B cell (primary cell): Measurements from ENCODE around the gene DKK2. TPM values are rescaled to one million over a fixed set of nuclear protein-coding genes. Genes with fewer than 3 reads are reported as not detected.

Experiments
- ATAC-seq: fragments of 200-7000 bp; cut with Tn5 transposase; one replicate; pipeline ENCODE4 v1.10.0; 2021; ENCODE audit warnings: low read depth, mild to moderate bottlenecking, moderate number of reproducible peaks, moderate library complexity
- CTCF ChIA-PET: fragments of 350-600 bp; sonication (Branson Sonifier 250); formaldehyde crosslinking; loops from one replicate; lab custom pipeline; 2021; ENCODE audit warnings: antibody characterized with exemption, inconsistent platforms; lab: Charles Lee
- POLR2A ChIA-PET: fragments of 350-600 bp; sonication (Branson Sonifier 250); formaldehyde crosslinking; loops from one replicate; lab custom pipeline; 2021; ENCODE audit warnings: antibody characterized with exemption; lab: Charles Lee
- DNase-seq: peaks from one replicate; pipeline ENCODE4 v3.0.0; 2013
- H2AFZ ChIP-seq: 2 replicates; pipeline ENCODE4 v1.6.1; 2012; ENCODE audit warnings: mild to moderate bottlenecking, low read depth, low read length; ENCODE audit not compliant: insufficient read depth, poor library complexity, severe bottlenecking
- H3K27ac ChIP-seq, 2 donors: 1 replicate in 1 of 2; 2 replicates in 1 of 2; pipeline ENCODE4 v1.5.1; 2012 to 2013; ENCODE audit warnings: low read length in 2 of 2, mild to moderate bottlenecking in 2 of 2, moderate library complexity in 1 of 2
- H3K27me3 ChIP-seq, 4 experiments: fragments of 200-600 bp in 1 of 4; sonication (generic) in 1 of 4; replicated peaks in 1 of 4; 1 replicate in 2 of 4; 2 replicates in 2 of 4; pipeline versions ENCODE4 v1.6.1 to v1.7.0; 2013 to 2016; ENCODE audit warnings: low read length in 3 of 4, mild to moderate bottlenecking in 2 of 4, mixed read lengths in 1 of 4, moderate library complexity in 1 of 4; ENCODE audit not compliant: insufficient read depth in 4 of 4, control insufficient read depth in 3 of 4; ENCODE audit errors: control extremely low read depth in 1 of 4
- H3K36me3 ChIP-seq, 2 experiments: replicated peaks in 1 of 2; 1 replicate in 1 of 2; 2 replicates in 1 of 2; pipeline versions ENCODE4 v1.6.1 to v1.7.1; 2013; ENCODE audit warnings: low read length in 1 of 2; ENCODE audit not compliant: insufficient read depth in 2 of 2, control insufficient read depth in 1 of 2; ENCODE audit errors: control extremely low read depth in 1 of 2, extremely low read depth in 1 of 2
- H3K4me1 ChIP-seq, 2 donors: fragments of 200-600 bp in 1 of 2; sonication (generic) in 1 of 2; 1 replicate in 1 of 2; 2 replicates in 1 of 2; pipeline versions ENCODE4 v1.5.1 to v1.6.1; 2013 to 2017; ENCODE audit warnings: low read length in 2 of 2; ENCODE audit not compliant: control insufficient read depth in 2 of 2, insufficient read depth in 2 of 2
- H3K4me2 ChIP-seq: replicated peaks from 2 replicates; pipeline ENCODE3; 2012; ENCODE audit warnings: mild to moderate bottlenecking, low read depth, low read length; ENCODE audit not compliant: poor library complexity, severe bottlenecking
- H3K4me3 ChIP-seq, 5 experiments: fragments of 200-600 bp in 1 of 5; sonication (generic) in 1 of 5; 1 replicate in 3 of 5; 2 replicates in 2 of 5; pipeline versions ENCODE4 v1.5.1 to v1.7.0; 2011 to 2016; ENCODE audit warnings: low read length in 4 of 5, mild to moderate bottlenecking in 4 of 5, low read depth in 2 of 5, control low read depth in 1 of 5, moderate library complexity in 1 of 5; ENCODE audit not compliant: insufficient read depth in 1 of 5; ENCODE audit errors: control extremely low read depth in 1 of 5, extremely low read depth in 1 of 5
- H3K79me2 ChIP-seq: fragments of 200-600 bp; sonication (generic); one replicate; pipeline ENCODE4 v1.6.0; 2016; ENCODE audit warnings: low read length; ENCODE audit not compliant: control insufficient read depth, insufficient read depth
- H3K9ac ChIP-seq: fragments of 200-600 bp; sonication (generic); 2 replicates; pipeline ENCODE4 v1.6.1; 2017; ENCODE audit warnings: mild to moderate bottlenecking, low read length, moderate library complexity
- H3K9me3 ChIP-seq, 3 donors: one replicate each; pipeline versions ENCODE4 v1.6.1 to v1.7.1; 2013; ENCODE audit warnings: low read length in 2 of 3; ENCODE audit not compliant: control insufficient read depth in 2 of 3, insufficient read depth in 1 of 3; ENCODE audit errors: control extremely low read depth in 1 of 3
- H4K20me1 ChIP-seq: 2 replicates; pipeline ENCODE4 v1.6.0; 2012; ENCODE audit warnings: mild to moderate bottlenecking, low read length; ENCODE audit not compliant: insufficient read depth, control insufficient read depth, poor library complexity, severe bottlenecking
- H3K27ac Mint-ChIP-seq: one replicate; pipeline ENCODE4 v1.8.0; 2021; ENCODE audit warnings: mixed read lengths
- H3K27me3 Mint-ChIP-seq: one replicate; pipeline ENCODE4 v1.8.0; 2021; ENCODE audit warnings: mixed read lengths
- H3K4me1 Mint-ChIP-seq: one replicate; pipeline ENCODE4 v1.8.0; 2021; ENCODE audit warnings: mixed read lengths
- H3K4me3 Mint-ChIP-seq: one replicate; pipeline ENCODE4 v1.8.0; 2021; ENCODE audit warnings: mixed read lengths
- H3K9me3 Mint-ChIP-seq: one replicate; pipeline ENCODE4 v1.8.0; 2022; ENCODE audit warnings: mixed read lengths; ENCODE audit not compliant: insufficient read depth
- EZH2 ChIP-seq: IDR thresholded peaks from 2 replicates; pipeline ENCODE4 v1.6.1; 2012; ENCODE audit warnings: borderline replicate concordance, low read depth, mild to moderate bottlenecking, moderate library complexity, low read length; ENCODE audit not compliant: insufficient read depth, poor library complexity, severe bottlenecking
- WGBS: methylation state at CpG from one replicate; pipeline ENCODE4 v1.1.5; 2013; ENCODE audit warnings: missing lambda C conversion rate; ENCODE audit not compliant: insufficient coverage; 5-methylcytosine and 5-hydroxymethylcytosine counted together
- intact Hi-C: fragments of 100-400 bp; cut with micrococcal nuclease; formaldehyde crosslinking; loops from one replicate; pipeline ENCODE4 v1.10.0; 2022
- polyA plus RNA-seq: library from polyadenylated mRNA; depleted of rRNA; stranded (reverse); fragments of >200 nt; gene quantifications from 2 replicates; pipeline ENCODE4 v1.2.3, GENCODE V29; 2012
- total RNA-seq, 2 donors: library from RNA; stranded (reverse); fragments of 120-200 nt in 1 of 2; gene quantifications; 1 replicate in 1 of 2; 2 replicates in 1 of 2; pipeline versions ENCODE4 v1.2.3 to v1.2.4, GENCODE V29; 2013 to 2022
- TF ChIP-seq, protein P1 (sequence below): fragments of 200-600 bp; IDR thresholded peaks from one replicate; pipeline ENCODE4 v1.8.0; 2022; ENCODE audit warnings: antibody characterized with exemption, mild to moderate bottlenecking

Gene DKK2
- total and polyA plus RNA-seq, 2 donors (not counting 1 experiment from before 2014, with no cell fraction given) = not detected

DNA sequence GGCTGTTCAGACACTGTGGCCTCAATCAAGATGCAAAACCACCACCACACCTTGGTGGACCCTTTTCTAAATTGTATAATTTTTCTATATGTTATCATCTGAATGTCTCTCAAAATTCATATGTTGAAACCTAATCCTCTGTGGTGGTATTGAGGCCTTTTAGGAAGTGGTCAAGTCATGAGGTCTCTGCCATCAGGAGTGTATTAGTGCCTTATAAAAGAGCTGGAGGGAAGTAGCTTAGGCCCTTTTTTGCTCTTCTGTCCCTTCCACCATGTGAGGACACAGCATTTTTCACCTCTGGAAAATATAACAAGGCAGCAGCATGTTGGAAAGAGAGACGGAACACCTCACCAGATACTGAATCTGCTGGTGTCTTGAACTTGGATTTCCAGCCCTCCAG, 30.5 kb upstream of the DKK2 start:
- Mint-ChIP-seq H3K4me1 (no peaks in the 10 kb centered on the region), H3K27me3 (no peaks in the 10 kb centered on the region), H3K9me3 (no peaks in the 10 kb centered on the region), H3K27ac (no peak overlapping the region), H3K4me3 (no peak overlapping the region)
- Histone ChIP-seq H3K4me3 (no peak overlapping the region), H3K9me3 (no peaks in the 10 kb centered on the region), H3K27me3 (no peaks in the 10 kb centered on the region), H3K79me2 (no peaks in the 10 kb centered on the region), H3K9ac (no peak overlapping the region), H3K4me2 (no peak overlapping the region), H3K36me3 (no peaks in the 10 kb centered on the region), H3K4me1 (no peaks in the 10 kb centered on the region), H2AFZ (no peak overlapping the region), H4K20me1 (no peaks in the 10 kb centered on the region), H3K27ac (no peak overlapping the region)
- CTCF ChIA-PET = no interaction called here
- ATAC-seq (no peak), DNase-seq (no peak)
- TF ChIP-seq, protein P1, sequence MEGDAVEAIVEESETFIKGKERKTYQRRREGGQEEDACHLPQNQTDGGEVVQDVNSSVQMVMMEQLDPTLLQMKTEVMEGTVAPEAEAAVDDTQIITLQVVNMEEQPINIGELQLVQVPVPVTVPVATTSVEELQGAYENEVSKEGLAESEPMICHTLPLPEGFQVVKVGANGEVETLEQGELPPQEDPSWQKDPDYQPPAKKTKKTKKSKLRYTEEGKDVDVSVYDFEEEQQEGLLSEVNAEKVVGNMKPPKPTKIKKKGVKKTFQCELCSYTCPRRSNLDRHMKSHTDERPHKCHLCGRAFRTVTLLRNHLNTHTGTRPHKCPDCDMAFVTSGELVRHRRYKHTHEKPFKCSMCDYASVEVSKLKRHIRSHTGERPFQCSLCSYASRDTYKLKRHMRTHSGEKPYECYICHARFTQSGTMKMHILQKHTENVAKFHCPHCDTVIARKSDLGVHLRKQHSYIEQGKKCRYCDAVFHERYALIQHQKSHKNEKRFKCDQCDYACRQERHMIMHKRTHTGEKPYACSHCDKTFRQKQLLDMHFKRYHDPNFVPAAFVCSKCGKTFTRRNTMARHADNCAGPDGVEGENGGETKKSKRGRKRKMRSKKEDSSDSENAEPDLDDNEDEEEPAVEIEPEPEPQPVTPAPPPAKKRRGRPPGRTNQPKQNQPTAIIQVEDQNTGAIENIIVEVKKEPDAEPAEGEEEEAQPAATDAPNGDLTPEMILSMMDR = no peak
- no peak for TF ChIP-seq EZH2
- intact Hi-C loops = no loop called here
- POLR2A ChIA-PET = no interaction called here
- WGBS = no CpG with 5 or more reads among the region's 1 CpG

DNA sequence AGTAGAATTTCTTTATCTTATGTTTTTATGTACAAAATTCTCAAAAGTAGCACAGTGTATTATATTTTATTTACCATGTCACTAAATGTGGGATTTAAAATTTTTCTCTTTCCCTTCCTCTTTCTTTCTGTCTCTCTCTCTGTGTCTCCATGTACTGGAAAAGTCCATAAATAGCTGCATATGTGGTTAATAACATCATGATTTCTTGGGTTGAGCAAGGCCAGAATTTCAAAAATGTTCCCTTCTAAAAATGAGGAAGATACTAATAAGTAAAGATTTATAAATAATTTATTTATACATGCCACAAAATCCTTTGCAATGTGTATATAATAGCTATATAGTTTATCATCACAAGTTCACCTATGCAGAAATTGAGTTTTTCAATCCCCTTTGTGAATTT, 29.1 kb upstream of the DKK2 start:
- Histone ChIP-seq H3K36me3 (no peaks in the 10 kb centered on the region), H3K4me1 (no peaks in the 10 kb centered on the region), H3K27ac (no peak overlapping the region), H3K9ac (no peak overlapping the region), H3K79me2 (no peaks in the 10 kb centered on the region), H3K4me2 (no peak overlapping the region), H3K4me3 (no peak overlapping the region), H4K20me1 (no peaks in the 10 kb centered on the region), H3K27me3 (no peaks in the 10 kb centered on the region), H3K9me3 (no peaks in the 10 kb centered on the region), H2AFZ (no peak overlapping the region)
- ChIA-PET CTCF (no interaction called here), POLR2A (no interaction called here)
- no peaks in the 10 kb centered on the region for H3K4me1 Mint-ChIP-seq
- H3K4me3 Mint-ChIP-seq = no peak overlapping the region
- H3K27me3 Mint-ChIP-seq = no peaks in the 10 kb centered on the region
- H3K9me3 Mint-ChIP-seq = no peaks in the 10 kb centered on the region
- TF ChIP-seq EZH2 = no peak
- TF ChIP-seq, protein P1 = no peak
- DNase-seq (no peak), ATAC-seq (no peak)
- no peak overlapping the region for H3K27ac Mint-ChIP-seq
- intact Hi-C loops = no loop called here
